Measurements from ENCODE around the gene GUF1. TPM values are rescaled to one million over a fixed set of nuclear protein-coding genes. Genes with fewer than 3 reads are reported as not detected.

The GUF1 gene
- total RNA-seq, 1 experiment from 2014 or later = 4.2 TPM

DNA sequence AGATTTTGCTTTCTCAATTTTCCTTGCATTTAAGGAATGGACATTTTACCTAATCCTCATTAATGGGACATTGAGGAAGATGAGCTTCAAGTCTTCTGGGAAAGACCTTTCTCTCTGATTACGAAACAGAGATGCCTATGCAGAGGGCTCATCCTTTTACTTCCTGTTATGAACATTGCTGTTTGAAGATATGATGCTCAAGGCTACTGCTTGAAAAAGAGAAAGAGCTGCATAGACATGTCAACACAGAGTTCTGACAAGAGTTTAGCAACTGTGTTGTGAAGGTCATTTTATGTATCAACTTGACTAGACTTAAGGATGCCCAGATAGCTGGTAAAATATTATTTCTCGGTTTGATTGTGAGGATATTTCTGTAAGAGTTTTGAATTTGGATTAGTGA, 62.0 kb downstream of the GUF1 start:
- no peak overlapping the region for H3K4me3 ChIP-seq
- H3K27me3 ChIP-seq = no peaks in the 10 kb centered on the region
- no peaks in the 10 kb centered on the region for H3K9me3 ChIP-seq
- H3K36me3 ChIP-seq = no peaks in the 10 kb centered on the region
- no peak for DNase-seq

Other genes with a start within 250 kb of the GUF1 start
- not detected in 2 replicates for gene KCTD8, start 229.6 kb upstream of the GUF1 start, total RNA-seq (2014; rRNA removed; shearing (Covaris generic); ENCODE audit: low replicate concordance)
- not detected in 2 replicates for gene YIPF7, start 26.8 kb upstream of the GUF1 start, total RNA-seq (2014; rRNA removed; shearing (Covaris generic); ENCODE audit: low replicate concordance)
- 10.5 and 35.7 TPM in 2 replicates for gene GNPDA2, start 48.1 kb downstream of the GUF1 start, total RNA-seq (2014; rRNA removed; shearing (Covaris generic); ENCODE audit: low replicate concordance)

All from MG63 (cell line).